Right ventricle myocardium superior (tissue), 1 donor: ENCODE results near the gene CBLB. TPM values are rescaled to one million over a fixed set of nuclear protein-coding genes. Genes with fewer than 3 reads are reported as not detected.

Experiments
- ATAC-seq: fragments of 200-7000 bp; cut with Tn5 transposase; one replicate; pipeline ENCODE4 v1.9.1; 2020; ENCODE audit warnings: mild to moderate bottlenecking; ENCODE audit not compliant: poor library complexity
- DNase-seq: peaks from one replicate; pipeline ENCODE4 v3.0.0-alpha.2; 2020
- intact Hi-C: fragments of 100-400 bp; cut with DNase I; formaldehyde crosslinking; loops from one replicate; pipeline ENCODE4 v1.11.2; 2022
- total RNA-seq: library from RNA; stranded (reverse); fragmentation: NEBNext Ultra II Directional; extraction: Animal tissue kit (Norgen Biotek cat#: 25700); gene quantifications from one replicate; pipeline ENCODE4 v1.2.1, GENCODE V29; 2021
- donor health status: DM: no; HTN: yes; CAD: no; lungs with severe emphysema.

CBLB gene
- total RNA-seq, 1 donor from 2014 or later = 56.7 TPM

DNA sequence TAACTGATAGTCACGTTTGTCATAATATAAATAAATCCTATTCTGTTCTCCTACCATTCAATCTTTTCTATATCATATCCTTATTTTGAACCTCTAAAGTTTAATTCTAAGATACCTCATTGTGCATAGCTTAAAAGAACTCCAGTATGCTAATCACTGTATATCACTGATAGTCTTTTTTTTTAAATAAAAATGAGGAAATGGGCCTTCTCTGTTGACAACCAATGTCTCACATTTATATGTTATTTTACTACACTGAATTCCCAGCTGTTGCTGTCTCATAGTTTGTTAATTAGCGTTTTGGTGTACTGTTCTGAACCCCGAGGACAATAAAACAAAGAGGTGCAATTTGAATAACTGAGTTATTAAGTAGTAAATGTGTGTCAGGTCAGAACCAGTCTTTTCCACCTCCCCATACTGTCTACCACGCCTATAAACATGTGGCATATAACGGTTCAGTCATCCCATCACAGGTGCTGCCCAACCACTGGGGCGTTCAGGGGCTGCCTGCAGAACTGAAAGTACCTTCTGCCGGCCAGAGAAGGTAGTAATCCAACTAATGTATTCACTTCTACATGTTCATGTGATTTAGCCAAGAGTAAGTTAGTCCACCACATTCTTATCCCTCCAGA lies 14.9 kb downstream of the CBLB start:
- ATAC-seq = no peak
- no peak for DNase-seq
- intact Hi-C loops = no loop called here

DNA sequence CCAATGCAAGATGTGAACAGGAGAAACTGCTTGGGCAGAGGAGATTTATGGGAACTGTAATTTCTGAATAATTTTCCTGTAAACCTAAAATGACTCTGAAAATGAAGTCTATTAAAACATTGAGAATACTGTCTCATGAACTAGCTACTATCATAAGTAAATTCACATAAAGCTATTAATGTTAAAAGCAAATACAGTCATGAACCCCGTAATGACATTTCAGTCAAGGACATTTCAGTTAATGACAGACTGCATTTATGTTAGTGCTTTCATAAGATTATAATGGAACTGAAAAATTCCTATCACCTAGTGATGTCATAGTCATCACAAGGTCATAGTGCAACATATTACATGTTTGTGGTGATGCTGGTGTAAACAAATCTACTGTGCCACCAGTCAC lies 17.2 kb downstream of the CBLB start:
- ATAC-seq = no peak
- intact Hi-C loops = no loop called here
- DNase-seq = no peak

DNA sequence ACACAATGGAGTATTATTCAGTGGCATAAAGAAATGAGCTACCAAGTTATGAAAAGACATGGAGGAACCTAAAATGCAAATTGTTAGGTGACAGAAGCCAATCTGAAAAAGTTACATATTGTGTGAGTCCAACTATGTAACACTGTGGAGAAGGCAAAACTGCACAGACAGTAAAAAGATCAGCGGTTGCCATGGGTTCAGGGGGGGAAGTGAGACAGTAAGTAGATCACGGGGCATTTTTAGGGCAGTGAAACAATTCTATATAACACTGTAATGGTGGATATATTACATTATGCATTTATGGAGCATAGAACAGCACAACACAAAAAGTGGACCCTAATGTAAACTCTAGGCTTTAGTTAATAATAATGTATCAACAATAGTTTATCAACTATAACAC lies 17.6 kb downstream of the CBLB start:
- no peak for DNase-seq
- ATAC-seq = no peak
- intact Hi-C loops = no loop called here

DNA sequence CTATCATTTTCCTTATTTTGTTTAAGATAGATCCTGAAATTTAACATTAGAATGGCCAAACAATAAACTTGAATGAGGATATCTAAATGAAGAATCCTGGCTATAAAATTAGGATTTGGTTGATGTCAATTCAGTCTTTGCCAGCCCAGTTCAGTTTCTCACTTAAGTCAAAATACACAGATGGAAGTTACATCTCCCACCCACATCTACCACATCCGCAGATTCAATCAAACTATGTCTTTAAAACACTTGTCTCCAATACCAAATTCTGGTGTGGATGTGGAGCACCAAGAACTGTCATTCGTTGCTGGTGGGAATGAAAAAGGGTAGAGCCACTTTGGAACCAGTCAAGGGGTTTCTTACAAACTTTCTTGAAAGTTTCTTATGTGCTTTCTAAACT lies 18.2 kb downstream of the CBLB start:
- DNase-seq (no peak), ATAC-seq (no peak)
- intact Hi-C loops = no loop called here

DNA sequence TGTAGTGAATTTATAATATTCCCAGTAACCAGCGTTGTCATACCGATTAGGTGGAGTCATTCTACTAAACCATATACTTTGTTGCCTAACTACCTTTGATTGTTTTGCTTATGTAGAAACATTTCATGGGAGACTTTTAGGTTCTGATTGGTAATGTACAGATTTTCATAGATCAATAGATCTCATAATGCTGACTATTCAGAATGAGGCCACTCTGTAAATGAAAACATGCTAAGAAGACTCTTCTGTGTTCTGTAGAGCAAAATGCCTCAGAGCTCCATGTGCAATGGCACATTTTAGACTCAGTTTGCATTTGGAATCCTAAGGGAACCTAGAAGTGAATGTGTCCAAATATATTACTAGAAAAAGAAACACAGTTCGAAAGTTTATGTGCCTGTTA lies 20.0 kb downstream of the CBLB start:
- ATAC-seq (no peak), DNase-seq (no peak)
- intact Hi-C loops = no loop called here

DNA sequence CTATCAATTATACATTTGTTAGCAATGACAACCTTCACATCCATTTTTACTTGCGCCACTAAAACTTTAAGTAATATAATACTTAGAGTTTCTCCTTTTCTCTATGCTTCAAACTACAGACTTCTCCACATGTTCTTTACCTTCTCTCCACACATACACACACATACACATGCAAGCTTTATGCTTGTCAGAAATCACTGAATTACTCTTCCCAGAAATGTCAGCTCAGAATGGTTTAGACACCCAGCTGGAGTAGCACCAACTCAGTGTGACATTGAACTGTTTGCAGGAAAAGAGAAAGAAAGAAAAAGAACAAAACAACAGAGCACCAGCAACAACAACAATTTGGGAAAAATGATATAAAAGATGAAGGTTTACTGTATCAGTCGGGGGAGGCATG lies 20.9 kb downstream of the CBLB start:
- intact Hi-C loops = no loop called here
- ATAC-seq (no peak), DNase-seq (no peak)

DNA sequence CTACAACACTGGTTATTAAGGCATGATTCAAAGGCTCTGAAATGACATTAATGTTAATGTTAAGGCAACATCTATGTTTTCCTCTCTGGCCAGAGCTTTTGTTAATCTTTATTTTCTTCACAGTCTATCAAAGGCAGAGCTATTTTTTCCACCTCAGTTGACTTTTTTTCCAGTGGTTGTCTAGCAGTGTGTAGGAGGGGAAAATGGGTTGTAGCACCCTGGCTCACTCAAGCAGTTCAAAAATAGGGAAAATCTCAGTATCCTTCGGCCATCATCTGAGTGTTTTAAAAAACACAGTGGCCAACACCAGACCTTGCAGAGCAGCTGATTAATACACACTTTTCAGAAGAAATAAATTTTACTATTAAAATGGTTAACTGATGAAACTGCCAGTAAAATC lies 21.4 kb downstream of the CBLB start:
- DNase-seq = no peak
- ATAC-seq = no peak
- intact Hi-C loops = no loop called here

DNA sequence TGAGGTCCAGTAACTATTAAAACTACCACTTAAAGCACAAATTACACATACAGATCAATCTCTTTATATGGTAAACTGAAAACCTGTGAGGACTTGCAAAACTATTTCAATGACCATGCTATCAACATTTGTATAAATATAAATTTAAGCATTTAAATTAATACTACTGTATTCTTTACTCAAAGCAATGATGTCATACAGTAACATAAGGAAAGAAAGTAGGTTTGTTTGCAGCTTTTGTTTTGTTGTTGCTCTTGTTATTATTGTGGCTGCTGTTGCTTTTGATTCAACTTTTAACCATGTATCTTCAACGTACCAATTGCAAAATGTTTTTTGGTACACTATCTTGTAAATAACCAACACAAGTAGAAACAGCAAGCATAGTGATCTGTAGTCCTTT lies 22.0 kb downstream of the CBLB start:
- intact Hi-C loops = no loop called here
- no peak for ATAC-seq
- no peak for DNase-seq

DNA sequence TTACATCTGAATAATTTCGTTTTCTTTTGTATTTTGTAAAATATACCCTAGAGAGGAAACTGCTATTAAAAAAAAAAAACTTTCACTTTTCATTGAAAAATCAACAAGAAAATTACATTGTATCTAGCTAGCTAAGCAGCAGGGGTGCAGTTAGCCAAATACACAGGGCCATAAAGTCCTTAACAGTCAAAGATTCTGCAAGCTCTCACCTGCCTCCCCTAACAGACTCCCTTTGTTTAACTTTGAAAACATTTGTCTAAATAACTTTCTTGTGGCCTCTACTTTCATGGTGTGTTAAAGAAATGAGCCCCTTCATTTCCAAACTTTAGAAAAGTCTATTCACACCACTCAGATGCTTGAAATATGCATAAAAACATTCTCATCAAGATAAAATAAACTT lies 23.3 kb downstream of the CBLB start:
- no peak for ATAC-seq
- no peak for DNase-seq
- intact Hi-C loops = no loop called here

DNA sequence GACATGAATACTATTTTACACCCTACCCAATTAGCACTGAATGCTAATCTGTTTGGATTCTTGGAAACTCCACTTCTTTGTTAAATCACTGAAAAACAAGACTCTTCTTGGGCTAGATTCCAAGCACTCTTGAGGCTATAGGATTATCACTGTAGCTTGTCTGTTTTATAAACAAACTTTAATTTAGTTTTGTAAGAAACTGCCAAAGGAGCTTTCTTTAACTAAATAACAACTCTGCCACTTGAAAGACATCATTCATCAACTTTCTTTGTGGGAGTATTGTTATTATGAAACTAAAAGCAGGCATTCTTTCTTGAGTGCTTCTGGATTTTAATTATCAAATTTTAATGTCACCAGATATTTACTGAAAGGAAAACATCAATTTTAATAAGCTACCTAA lies 24.1 kb downstream of the CBLB start:
- ATAC-seq = no peak
- intact Hi-C loops = no loop called here
- no peak for DNase-seq

DNA sequence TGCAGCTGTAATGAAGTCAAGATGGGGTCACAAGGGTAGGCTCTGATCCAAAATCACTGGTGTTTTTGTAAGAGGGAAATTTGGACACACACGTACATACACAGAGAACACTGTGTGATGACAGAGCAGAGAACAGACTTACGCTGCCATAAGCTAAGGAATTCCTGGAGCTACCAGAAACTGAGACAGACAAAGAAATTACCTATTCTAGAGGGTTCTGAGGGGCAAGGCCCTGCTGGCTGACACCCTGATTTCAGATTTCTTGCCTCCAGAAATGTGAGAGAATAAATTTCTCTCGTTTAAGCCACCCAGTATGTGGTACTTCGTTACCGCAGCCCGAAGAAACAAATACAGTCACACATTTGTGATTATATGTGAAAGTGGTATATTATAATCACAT lies 24.8 kb downstream of the CBLB start:
- intact Hi-C loops = no loop called here
- ATAC-seq (peak; percentile 77), DNase-seq (no peak)

DNA sequence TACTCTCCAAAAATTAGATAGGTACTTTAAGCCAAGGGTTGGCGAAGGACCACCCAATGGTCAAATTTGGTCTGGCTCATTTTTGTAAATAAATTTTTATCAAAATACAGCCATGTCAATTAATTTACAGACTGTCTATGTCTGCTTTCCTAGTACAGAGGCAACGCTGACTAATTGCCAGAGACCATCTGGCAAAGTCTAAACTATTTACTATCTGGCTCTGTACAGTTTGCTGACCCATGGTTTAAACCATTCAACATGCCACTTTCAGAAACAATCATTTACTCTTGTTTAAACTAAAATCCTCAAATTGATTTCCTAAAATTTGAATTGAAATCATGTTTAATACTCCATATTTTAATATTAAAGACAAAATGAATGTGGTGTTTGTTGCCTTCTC lies 25.9 kb downstream of the CBLB start:
- intact Hi-C loops = no loop called here
- ATAC-seq (peak; percentile 60), DNase-seq (no peak)

DNA sequence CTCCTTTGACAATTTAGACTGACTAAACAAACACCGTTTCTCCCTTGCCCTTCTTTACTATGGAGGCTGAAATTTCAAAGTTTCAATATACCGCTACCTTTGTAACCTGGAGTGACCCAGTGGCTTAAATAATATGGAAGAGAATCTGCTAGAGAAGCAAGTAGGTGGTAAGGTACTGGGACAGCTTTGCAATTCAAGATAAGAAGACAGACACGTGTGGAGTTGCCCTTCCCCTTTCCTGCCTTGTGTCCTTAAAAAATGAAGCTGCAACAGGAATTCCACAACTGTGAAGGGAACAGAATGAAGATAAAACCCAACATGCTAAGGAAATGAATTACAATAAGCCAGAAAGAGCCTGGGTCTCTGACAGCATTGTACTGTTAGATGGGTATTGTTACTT lies 26.4 kb downstream of the CBLB start:
- no peak for ATAC-seq
- intact Hi-C loops = no loop called here
- no peak for DNase-seq

DNA sequence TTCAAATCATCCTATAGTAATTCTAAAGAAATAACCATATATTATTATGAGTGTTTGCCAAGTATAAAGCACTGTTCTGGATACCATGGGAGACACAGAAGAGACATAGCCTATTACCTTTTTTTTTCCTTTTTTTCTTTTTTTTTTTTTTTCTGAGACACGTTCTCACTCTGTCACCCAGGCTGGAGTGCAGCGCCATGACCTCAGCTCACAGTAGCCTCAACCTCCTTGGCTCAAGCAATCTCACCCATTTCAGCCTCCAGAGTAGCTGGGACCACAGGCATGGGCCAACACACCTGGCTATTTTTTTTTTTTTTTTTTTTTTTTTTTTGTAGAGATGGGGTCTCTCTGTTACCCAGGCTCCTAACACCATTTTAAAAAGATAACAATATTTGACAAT lies 30.9 kb downstream of the CBLB start:
- intact Hi-C loops = no loop called here
- ATAC-seq (no peak), DNase-seq (no peak)

DNA sequence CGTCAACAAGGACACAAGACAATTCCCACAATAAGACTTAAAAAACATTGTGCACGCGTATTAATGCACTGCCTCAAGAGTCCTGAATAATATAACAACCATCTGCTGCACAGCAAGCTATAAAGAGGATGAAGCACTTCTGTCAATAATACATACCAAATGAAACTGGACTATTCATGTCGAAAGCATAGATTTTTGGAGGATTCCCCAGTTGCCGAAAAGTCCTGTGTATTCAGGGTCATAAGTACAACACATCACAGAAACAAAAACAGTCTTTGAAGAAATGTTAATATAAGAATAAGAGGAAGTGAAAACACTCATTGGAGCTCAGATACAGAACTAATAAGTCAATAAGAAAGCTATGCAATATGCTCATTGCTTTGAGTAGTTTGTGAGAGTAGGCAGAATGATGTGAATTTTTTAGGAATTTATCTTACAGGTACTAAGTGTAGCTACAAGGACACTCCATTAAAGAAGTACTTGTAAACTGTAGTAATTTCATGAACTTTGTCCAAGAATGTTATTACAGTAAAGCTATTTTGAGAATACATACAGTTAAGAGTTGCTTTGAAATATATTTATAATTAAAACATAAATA lies 31.6 kb downstream of the CBLB start:
- DNase-seq (no peak), ATAC-seq (no peak)
- intact Hi-C loops = no loop called here

DNA sequence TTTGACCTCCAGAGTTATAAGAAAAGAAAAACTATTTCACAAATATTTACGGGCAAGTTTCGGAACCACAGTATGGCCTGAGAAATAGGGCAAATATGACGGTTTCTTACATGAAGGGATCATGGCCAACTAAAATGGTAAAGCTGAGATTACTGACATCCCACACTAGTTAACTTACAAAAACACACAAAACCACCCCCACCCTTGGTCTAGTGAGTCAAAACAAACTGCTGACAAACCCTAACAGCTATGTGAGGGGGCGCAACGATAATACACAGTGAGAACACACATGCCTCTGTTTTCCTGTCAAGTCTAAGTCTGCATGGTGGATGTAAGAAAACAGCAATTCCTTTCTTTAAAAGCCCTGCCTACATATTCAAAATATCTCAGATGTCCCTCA lies 32.3 kb downstream of the CBLB start:
- ATAC-seq (peak; percentile 18), DNase-seq (no peak)
- intact Hi-C loops = no loop called here

DNA sequence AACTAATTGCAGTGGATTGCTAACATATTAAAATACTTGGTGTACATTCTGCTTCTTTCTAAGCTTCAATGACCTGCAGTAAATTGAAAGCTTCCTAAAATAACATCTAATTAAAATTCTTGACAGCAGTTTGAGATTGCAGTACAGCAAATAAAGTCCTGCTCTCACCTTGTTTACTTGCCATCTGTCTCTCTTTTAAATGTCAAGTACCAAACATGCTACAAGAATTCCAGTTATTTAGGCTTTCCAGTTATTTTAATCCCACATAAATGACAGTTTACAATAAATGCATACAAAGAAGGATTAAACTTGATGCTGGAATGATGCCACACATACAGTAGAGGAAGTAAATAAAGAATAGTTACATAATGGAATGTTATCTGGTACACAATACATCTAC lies 33.2 kb downstream of the CBLB start:
- ATAC-seq (peak; percentile 70), DNase-seq (no peak)
- intact Hi-C loops = no loop called here

DNA sequence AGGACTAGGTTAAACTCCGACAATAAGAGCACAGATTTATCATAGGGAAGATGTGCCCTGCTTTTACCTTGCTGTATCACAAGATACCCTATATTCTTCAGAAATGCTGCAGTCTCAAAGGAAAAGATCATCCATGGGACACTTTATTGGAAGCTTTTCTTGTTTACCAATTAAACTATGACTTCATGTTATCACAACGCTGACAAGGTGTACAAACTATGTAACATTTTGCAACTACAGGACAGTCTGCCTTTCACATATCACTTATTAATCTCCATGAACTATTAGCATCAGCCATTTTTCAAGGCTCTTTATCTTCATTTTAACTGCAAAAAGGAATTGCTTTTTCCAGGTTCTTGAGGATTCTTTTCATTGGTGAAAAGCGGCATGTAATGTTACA lies 34.0 kb downstream of the CBLB start:
- intact Hi-C loops = no loop called here
- DNase-seq (no peak), ATAC-seq (no peak)

DNA sequence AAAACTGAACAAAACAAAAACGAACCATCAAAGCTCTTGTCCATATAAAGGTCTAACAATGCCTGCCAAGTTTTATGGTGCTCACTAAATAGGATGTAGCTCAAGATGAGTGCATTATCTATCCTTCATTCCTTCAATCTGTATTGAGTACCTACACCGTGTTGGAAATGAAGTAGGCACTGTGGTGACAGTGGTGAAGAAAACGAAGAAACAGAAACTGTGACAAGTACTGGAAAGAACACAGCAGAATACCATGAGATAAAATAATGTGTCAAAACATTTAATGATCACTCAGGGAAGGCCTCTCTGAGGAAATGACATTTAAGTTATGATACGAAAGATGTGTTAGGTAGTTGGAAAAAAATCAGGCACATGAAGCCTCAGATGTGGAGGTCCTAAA lies 36.2 kb downstream of the CBLB start:
- intact Hi-C loops = no loop called here

DNA sequence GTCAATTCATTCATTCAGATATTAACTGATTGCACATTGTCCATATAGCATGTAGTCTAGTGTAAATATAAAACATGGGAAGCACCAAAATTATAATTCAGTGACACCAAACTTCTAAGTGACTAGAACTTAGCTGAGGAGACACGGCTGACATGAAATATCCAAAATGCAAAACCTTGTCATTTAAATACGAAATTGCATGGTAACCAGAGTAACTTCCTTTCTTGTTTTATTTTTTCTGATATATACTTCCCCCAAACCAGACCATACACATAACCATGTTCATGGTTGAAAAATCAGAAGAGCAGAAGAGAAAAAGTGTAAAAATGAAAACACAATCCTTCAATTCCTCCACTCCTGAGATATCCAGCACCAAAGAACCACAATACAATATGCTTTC lies 38.0 kb downstream of the CBLB start:
- intact Hi-C loops = no loop called here
- DNase-seq = no peak
- ATAC-seq = no peak

More for the DNA sequence above, 36.2 kb downstream of the CBLB start:
- DNase-seq = no peak
- no peak for ATAC-seq
